Kidney (tissue), 14 donors: ENCODE data around the gene ATP11B. TPM values are rescaled to one million over a fixed set of nuclear protein-coding genes. Genes with fewer than 3 reads are reported as not detected.
A peak's percentile ranks its signal among the peaks of the same experiment; 100 is the strongest.

Experiments
- DNase-seq, 5 donors: peaks; one replicate each; pipeline ENCODE4 v3.0.0-alpha.2; 2013 to 2020
- FAIRE-seq: peaks from 2 replicates; lab custom pipeline; 2012; peaks lifted over from hg19 to GRCh38; lab: Jason Lieb, UNC
- H3K27ac ChIP-seq, 2 donors: one replicate each; pipeline ENCODE4 v1.7.0; 2013; ENCODE audit warnings: low read depth in 2 of 2, low read length in 2 of 2, inconsistent platforms in 1 of 2
- H3K27me3 ChIP-seq: one replicate; pipeline ENCODE4 v1.7.1; 2013; ENCODE audit warnings: low read length, inconsistent platforms; ENCODE audit not compliant: control insufficient read depth, insufficient read depth
- H3K36me3 ChIP-seq, 3 donors: one replicate each; pipeline versions ENCODE4 v1.7.0 to v1.7.1; 2013; ENCODE audit warnings: low read length in 3 of 3, control low read depth in 1 of 3, inconsistent platforms in 1 of 3; ENCODE audit not compliant: insufficient read depth in 3 of 3, control insufficient read depth in 2 of 3
- H3K4me1 ChIP-seq, 3 donors: one replicate each; pipeline versions ENCODE4 v1.7.0 to v1.7.1; 2013; ENCODE audit warnings: low read length in 3 of 3, inconsistent platforms in 1 of 3, low read depth in 1 of 3; ENCODE audit not compliant: control insufficient read depth in 2 of 3, insufficient read depth in 2 of 3
- H3K4me3 ChIP-seq, 3 donors: one replicate each; pipeline versions ENCODE4 v1.7.0 to v1.8.1; 2013; ENCODE audit warnings: low read length in 3 of 3, control low read depth in 1 of 3, inconsistent platforms in 1 of 3
- H3K9ac ChIP-seq, 3 donors: one replicate each; pipeline versions ENCODE4 v1.7.0 to v1.7.1; 2013; ENCODE audit warnings: low read length in 3 of 3, control low read depth in 1 of 3, inconsistent platforms in 1 of 3
- H3K9me3 ChIP-seq, 3 donors: one replicate each; pipeline versions ENCODE4 v1.7.0 to v1.7.1; 2013; ENCODE audit warnings: low read length in 3 of 3, control low read depth in 1 of 3, inconsistent platforms in 1 of 3; ENCODE audit not compliant: control insufficient read depth in 2 of 3, insufficient read depth in 1 of 3
- intact Hi-C: fragments of 100-400 bp; cut with DNase I; formaldehyde crosslinking; loops from one replicate; pipeline ENCODE4 v1.11.1; 2022
- polyA plus RNA-seq: library from polyadenylated mRNA; stranded (reverse); fragments of 350-450 nt; fragmentation: Illumina TruSeq; extraction: RNeasy Lipid Tissue Mini Kit (QIAGEN cat#74804); gene quantifications from one replicate; pipeline ENCODE4 v1.2.3, GENCODE V29; 2014; ENCODE audit warnings: low read depth, low replicate concordance; ENCODE audit not compliant: insufficient read depth
- total RNA-seq: library from RNA; stranded (reverse); fragmentation: NEBNext Ultra II Directional; extraction: Animal tissue kit (Norgen Biotek cat#: 25700); gene quantifications from one replicate; pipeline ENCODE4 v1.2.1, GENCODE V29; 2021
- TF ChIP-seq, protein P1 (sequence below): IDR thresholded peaks from 3 replicates; pipeline ENCODE4 v1.5.1; 2012; ENCODE audit warnings: mild to moderate bottlenecking, moderate library complexity, borderline replicate concordance; ENCODE audit not compliant: insufficient read depth; ENCODE audit errors: extremely low read depth
- donor health status: control.
- donor health status: control.
- donor health status: control.
- donor health status: control.
- donor health status: control.
- donor health status: DM: yes; HTN: yes; CAD: no.
- donor health status: Normal renal cell carcinoma (clear cell type).

Gene ATP11B
- total and polyA plus RNA-seq, 2 donors from 2014 or later, result 8.0 to 65.0 TPM

DNA sequence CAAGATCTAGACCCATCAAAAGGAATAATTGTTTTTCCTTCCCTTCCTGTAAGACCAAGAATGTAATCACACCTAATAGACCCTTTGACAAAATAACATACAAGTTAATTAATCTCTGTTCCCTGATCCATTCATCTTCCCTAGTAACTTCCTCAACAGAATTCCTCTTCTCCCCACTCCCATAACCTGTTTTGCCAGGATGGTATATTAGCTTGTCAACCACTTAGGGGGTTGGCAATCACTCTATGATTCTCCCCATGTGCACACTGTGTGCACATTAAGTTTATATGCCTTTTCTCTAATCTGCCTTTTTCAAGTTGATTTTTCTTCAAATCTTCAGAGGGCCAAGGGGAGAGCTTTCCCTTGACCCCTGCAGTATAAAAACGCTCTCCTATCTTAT is 2.7 kb upstream of the ATP11B start:
- intact Hi-C loops, result no loop called here
- FAIRE-seq, result no peak
- TF ChIP-seq, protein P1, sequence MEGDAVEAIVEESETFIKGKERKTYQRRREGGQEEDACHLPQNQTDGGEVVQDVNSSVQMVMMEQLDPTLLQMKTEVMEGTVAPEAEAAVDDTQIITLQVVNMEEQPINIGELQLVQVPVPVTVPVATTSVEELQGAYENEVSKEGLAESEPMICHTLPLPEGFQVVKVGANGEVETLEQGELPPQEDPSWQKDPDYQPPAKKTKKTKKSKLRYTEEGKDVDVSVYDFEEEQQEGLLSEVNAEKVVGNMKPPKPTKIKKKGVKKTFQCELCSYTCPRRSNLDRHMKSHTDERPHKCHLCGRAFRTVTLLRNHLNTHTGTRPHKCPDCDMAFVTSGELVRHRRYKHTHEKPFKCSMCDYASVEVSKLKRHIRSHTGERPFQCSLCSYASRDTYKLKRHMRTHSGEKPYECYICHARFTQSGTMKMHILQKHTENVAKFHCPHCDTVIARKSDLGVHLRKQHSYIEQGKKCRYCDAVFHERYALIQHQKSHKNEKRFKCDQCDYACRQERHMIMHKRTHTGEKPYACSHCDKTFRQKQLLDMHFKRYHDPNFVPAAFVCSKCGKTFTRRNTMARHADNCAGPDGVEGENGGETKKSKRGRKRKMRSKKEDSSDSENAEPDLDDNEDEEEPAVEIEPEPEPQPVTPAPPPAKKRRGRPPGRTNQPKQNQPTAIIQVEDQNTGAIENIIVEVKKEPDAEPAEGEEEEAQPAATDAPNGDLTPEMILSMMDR, result no peak
- H3K9ac ChIP-seq, result no peak overlapping the region
- peaks cover 0 to 2% (median 0%) of the 10 kb centered on the region in 3 donors for H3K4me1 ChIP-seq
- no peak for DNase-seq
- H3K4me3 ChIP-seq, result no peak overlapping the region
- no peaks in the 10 kb centered on the region for H3K27me3 ChIP-seq
- H3K27ac ChIP-seq, result no peak overlapping the region
- no peaks in the 10 kb centered on the region for H3K9me3 ChIP-seq
- no peaks in the 10 kb centered on the region for H3K36me3 ChIP-seq

DNA sequence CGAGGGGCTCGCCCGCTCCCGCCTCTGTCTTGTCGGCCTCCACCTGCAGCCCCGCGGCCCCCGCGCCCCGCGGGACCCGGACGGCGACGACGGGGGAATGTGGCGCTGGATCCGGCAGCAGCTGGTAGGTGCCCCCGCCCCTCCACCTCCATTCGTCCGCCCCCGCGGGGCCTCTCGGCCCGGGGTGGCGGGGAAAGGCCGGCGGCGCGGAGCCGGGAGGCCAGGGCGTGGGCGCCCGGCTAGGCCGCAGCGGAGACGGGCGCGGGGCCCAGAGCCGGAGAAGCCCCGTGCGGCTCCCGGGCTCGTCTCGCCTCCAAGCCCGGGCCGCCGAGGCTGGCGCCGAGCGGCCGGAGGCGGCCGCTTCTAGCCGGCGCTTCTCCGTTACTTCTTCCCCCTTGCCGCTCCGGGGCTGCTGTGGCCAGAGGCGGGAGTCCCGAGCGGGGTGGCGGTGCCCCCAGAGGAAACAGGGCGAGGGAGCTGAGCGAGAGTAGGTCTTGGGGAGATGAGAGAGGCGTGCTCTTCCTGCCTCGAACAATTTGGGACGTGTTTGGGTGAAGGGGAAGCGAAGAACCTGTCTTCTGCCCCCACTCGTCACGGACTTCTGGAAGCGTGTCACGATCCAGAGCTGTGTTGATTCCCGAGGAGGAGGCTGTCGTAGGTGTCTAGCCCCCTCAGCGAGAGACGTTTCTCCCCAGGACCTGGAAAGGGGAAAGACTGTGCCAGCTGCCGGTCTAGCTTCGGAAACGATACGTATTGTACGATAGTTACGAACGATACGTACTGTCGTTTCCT is 555 bp downstream of the ATP11B start:
- DNase-seq (peak; percentile 55 to 83 (median 70)), FAIRE-seq (no peak)
- peaks cover 0 to 2% (median 0%) of the 10 kb centered on the region in 3 donors for H3K4me1 ChIP-seq
- peak overlapping the region; percentile 87 to 95 (median 90) for H3K9ac ChIP-seq
- peak overlapping the region; percentile 77 to 94 (median 88) for H3K4me3 ChIP-seq
- H3K9me3 ChIP-seq, result no peaks in the 10 kb centered on the region
- TF ChIP-seq, protein P1, result no peak
- H3K27me3 ChIP-seq, result no peaks in the 10 kb centered on the region
- intact Hi-C loops, result no loop called here
- no peaks in the 10 kb centered on the region for H3K36me3 ChIP-seq
- peak overlapping the region; percentile 70 to 78 for H3K27ac ChIP-seq

DNA sequence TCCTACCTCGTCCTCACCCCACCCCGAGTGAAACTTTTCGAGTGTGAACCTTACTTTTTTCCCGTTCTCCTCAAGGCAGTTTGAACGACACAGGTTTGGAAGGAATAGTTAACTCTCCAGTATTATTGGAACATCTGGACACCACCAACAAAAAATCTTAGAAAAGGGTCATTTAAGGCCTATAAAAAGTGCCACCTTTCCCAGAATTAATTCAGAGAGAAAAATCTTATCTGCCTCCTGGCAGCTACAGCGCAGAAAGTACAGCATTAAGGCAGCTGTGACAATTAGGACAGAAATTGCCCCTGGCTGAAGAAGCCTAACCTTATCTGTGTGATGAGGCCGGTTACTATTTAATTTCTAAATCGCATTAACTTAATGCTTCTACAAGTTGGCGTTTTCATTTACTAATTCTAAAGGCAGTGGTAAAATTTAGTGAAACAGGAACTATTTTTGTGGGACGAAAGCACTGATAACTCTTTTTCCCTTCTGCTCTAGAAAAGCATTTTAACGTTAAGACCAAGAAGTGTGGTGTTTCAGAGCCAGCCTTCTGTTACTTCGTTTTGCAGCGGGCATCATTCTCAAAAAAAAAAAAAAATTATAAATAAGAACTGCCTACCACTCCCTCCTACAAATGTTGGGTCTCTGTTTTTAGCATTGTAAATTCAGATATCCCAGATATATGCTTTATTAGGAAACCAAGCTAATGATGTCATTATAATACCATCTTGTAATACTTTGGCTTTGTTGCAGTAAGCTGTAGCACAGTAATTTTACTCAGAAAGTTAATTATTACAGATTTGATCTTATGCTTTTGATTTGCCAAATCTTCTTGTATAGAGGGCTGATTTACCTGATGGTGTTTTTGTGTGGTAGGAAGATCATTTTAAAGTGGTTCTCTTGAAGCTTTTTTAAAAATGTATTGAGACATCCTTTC is 1.4 kb downstream of the ATP11B start:
- TF ChIP-seq, protein P1, result no peak
- intact Hi-C loops, result no loop called here
- no peak for FAIRE-seq
- Histone ChIP-seq H3K27me3 (no peaks in the 10 kb centered on the region), H3K4me1 (peaks cover 0 to 2% (median 0%) of the 10 kb centered on the region in 3 donors), H3K9ac (peak overlapping the region; percentile 87 to 95 (median 90)), H3K27ac (peak overlapping the region; percentile 59 to 78), H3K36me3 (no peaks in the 10 kb centered on the region), H3K9me3 (no peaks in the 10 kb centered on the region), H3K4me3 (peak overlapping the region; percentile 77 to 94 (median 88))
- peak in 2 of 5 donors; percentile 15 to 21 for DNase-seq
